Adrenal gland (tissue), 5 donors: ENCODE results near the gene VARS1.

Source experiments
- CTCF ChIP-seq, 6 experiments: fragments of 450-650 bp in 4 of 6; fragments of 200-600 bp in 2 of 6; sonication (generic) in 1 of 6; IDR thresholded peaks; 1 replicate in 5 of 6; 2 replicates in 1 of 6; pipeline versions ENCODE4 v1.5.1 to v1.8.0; 2016 to 2021; ENCODE audit warnings: antibody characterized with exemption in 6 of 6, mild to moderate bottlenecking in 2 of 6, moderate library complexity in 1 of 6
- POLR2A ChIP-seq, 2 donors: fragments of 450-650 bp; IDR thresholded peaks; one replicate each; pipeline ENCODE4 v1.6.1; 2017; ENCODE audit warnings: antibody characterized with exemption in 2 of 2, mild to moderate bottlenecking in 2 of 2, moderate library complexity in 1 of 2
- donor health status: DM: no; HTN: no; CAD: no.

- TF ChIP-seq CTCF (IDR thresholded peaks at IDR 0.05): no peak
- no peak for TF ChIP-seq POLR2A (IDR thresholded peaks at IDR 0.05)
Observed at GRCh38 chr6:31797588-31797987, 2.0 kb upstream of the VARS1 start.
